ENCODE data around the gene BPIFB3. TPM values are rescaled to one million over a fixed set of nuclear protein-coding genes. Genes with fewer than 3 reads are reported as not detected.

Gene BPIFB3
- total and polyA plus RNA-seq, 2 of the 13 experiments (the other 11 are each of a cell fraction or from before 2014, with no cell fraction given): 0.09 TPM; not detected in 1

DNA sequence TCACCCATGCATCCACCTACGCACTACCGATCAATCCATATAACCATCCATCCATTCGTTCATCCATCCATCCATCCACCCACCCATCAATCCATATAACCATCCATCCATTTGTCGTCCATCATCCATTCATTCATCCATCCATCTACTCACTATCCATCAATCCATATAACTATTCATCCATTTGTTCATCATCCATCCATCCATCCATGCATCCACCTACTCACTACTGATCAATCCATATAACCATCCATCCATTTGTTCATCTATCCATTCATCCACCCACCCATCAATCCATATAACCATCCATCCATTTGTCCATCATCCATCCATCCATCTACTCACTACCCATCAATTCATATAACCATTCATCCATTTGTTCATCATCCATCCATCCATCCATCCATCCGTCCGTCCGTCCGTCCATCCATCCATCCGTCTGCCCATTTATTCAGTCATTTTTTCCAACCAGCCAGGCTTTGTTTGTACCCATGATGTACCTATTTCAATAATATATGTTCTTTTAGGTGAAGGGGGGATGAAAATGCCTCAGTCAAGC is 28.3 kb upstream of the BPIFB3 start (continued):
- no peak for TF ChIP-seq KDM3A (CRISPR knock-in tag; IDR thresholded peaks at IDR 0.05; ENCODE audit: low read depth)
- TF ChIP-seq, protein P1, sequence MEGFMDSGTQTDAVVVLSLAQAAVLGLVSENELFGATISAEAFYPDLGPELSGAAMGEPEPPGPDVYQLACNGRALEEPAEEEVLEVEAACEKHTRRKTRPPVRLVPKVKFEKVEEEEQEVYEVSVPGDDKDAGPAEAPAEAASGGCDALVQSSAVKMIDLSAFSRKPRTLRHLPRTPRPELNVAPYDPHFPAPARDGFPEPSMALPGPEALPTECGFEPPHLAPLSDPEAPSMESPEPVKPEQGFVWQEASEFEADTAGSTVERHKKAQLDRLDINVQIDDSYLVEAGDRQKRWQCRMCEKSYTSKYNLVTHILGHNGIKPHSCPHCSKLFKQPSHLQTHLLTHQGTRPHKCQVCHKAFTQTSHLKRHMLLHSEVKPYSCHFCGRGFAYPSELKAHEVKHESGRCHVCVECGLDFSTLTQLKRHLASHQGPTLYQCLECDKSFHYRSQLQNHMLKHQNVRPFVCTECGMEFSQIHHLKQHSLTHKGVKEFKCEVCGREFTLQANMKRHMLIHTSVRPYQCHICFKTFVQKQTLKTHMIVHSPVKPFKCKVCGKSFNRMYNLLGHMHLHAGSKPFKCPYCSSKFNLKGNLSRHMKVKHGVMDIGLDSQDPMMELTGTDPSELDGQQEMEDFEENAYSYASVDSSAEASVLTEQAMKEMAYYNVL (CRISPR knock-in tag; IDR thresholded peaks at IDR 0.05; ENCODE audit: borderline replicate concordance): peak; percentile 97
- TF ChIP-seq MTERF4 (CRISPR knock-in tag; IDR thresholded peaks at IDR 0.05): no peak
- no peak for TF ChIP-seq ZBTB4 (CRISPR knock-in tag; IDR thresholded peaks at IDR 0.05; ENCODE audit: borderline replicate concordance)
- TF ChIP-seq, protein P2, sequence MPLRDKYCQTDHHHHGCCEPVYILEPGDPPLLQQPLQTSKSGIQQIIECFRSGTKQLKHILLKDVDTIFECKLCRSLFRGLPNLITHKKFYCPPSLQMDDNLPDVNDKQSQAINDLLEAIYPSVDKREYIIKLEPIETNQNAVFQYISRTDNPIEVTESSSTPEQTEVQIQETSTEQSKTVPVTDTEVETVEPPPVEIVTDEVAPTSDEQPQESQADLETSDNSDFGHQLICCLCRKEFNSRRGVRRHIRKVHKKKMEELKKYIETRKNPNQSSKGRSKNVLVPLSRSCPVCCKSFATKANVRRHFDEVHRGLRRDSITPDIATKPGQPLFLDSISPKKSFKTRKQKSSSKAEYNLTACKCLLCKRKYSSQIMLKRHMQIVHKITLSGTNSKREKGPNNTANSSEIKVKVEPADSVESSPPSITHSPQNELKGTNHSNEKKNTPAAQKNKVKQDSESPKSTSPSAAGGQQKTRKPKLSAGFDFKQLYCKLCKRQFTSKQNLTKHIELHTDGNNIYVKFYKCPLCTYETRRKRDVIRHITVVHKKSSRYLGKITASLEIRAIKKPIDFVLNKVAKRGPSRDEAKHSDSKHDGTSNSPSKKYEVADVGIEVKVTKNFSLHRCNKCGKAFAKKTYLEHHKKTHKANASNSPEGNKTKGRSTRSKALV (CRISPR knock-in tag; IDR thresholded peaks at IDR 0.05): no peak
- no peak for TF ChIP-seq TAF15 (IDR thresholded peaks at IDR 0.05; ENCODE audit: low read depth, low read length, poor library complexity, severe bottlenecking)
- no peak for TF ChIP-seq ZNF777 (CRISPR knock-in tag; IDR thresholded peaks at IDR 0.05)
- TF ChIP-seq, protein P3, sequence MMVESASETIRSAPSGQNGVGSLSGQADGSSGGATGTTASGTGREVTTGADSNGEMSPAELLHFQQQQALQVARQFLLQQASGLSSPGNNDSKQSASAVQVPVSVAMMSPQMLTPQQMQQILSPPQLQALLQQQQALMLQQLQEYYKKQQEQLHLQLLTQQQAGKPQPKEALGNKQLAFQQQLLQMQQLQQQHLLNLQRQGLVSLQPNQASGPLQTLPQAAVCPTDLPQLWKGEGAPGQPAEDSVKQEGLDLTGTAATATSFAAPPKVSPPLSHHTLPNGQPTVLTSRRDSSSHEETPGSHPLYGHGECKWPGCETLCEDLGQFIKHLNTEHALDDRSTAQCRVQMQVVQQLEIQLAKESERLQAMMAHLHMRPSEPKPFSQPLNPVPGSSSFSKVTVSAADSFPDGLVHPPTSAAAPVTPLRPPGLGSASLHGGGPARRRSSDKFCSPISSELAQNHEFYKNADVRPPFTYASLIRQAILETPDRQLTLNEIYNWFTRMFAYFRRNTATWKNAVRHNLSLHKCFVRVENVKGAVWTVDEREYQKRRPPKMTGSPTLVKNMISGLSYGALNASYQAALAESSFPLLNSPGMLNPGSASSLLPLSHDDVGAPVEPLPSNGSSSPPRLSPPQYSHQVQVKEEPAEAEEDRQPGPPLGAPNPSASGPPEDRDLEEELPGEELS (CRISPR knock-in tag; IDR thresholded peaks at IDR 0.05): no peak
- TF ChIP-seq SNAPC2 (CRISPR knock-in tag; IDR thresholded peaks at IDR 0.05): no peak
- TF ChIP-seq, protein P4, sequence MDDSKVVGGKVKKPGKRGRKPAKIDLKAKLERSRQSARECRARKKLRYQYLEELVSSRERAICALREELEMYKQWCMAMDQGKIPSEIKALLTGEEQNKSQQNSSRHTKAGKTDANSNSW (CRISPR knock-in tag; IDR thresholded peaks at IDR 0.05; ENCODE audit: borderline replicate concordance): no peak
- TF ChIP-seq HMG20B (CRISPR knock-in tag; conservative IDR thresholded peaks at IDR 0.05): no peak
- TF ChIP-seq AFF4 (CRISPR knock-in tag; IDR thresholded peaks at IDR 0.05): no peak
- TF ChIP-seq ATRX (CRISPR knock-in tag; IDR thresholded peaks at IDR 0.05; ENCODE audit: borderline replicate concordance): no peak
- no peak for TF ChIP-seq NFATC3 (CRISPR knock-in tag; IDR thresholded peaks at IDR 0.05)
